Measurements from ENCODE around the gene B4GALT2. TPM values are rescaled to one million over a fixed set of nuclear protein-coding genes. Genes with fewer than 3 reads are reported as not detected.

Gene B4GALT2
- total RNA-seq, 1 experiment from 2014 or later, result 76.8 TPM

DNA sequence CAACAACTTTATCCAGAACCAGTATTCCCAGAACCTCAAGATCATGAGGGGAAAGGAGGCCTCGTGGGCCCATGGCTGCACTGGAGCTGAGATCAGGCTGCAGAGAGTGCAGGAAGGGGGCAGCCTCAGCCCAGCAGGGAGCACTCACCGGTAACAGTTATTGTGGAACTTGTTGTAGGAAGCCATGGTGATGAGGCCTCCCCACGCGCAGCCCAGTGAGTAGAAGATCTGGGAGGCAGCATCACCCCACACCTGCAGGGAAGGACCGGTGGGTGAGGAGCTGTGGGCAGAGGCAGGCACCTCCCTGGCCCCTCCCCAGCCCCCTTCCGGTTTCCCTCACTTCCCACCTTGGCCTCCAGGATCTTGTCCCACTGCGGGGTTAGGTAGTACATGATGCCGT, 23.2 kb downstream of the B4GALT2 start:
- Histone ChIP-seq H3K79me2 (ENCODE audit: insufficient read depth, low read length) (no peaks in the 10 kb centered on the region), H3K36me3 (ENCODE audit: control insufficient read depth in 1 of 2, insufficient read depth in 2 of 2, low read length in 2 of 2) (no peaks in the 10 kb centered on the region), H3K27me3 (ENCODE audit: insufficient read depth, low read length) (no peaks in the 10 kb centered on the region), H3K9me3 (ENCODE audit: control insufficient read depth in 1 of 2, insufficient read depth in 1 of 2, low read depth in 1 of 2, low read length in 2 of 2) (no peaks in the 10 kb centered on the region), H3K4me2 (ENCODE audit: low read length) (no peak overlapping the region), H3K9ac (ENCODE audit: low read length) (no peak overlapping the region), H3K4me3 (replicated peaks in 1 of 2; ENCODE audit: low read depth in 1 of 2, low read length in 2 of 2) (no peak overlapping the region), H4K20me1 (ENCODE audit: insufficient read depth) (no peaks in the 10 kb centered on the region), H3K4me1 (ENCODE audit: control insufficient read depth in 1 of 2, insufficient read depth in 2 of 2, low read length in 2 of 2) (peaks cover 0 to 4% of the 10 kb centered on the region in 2 experiments; a peak in 2 of 4 replicates), H2AFZ (ENCODE audit: low read depth, low read length, poor library complexity, severe bottlenecking) (no peak overlapping the region), H3K27ac (ENCODE audit: low read depth, low read length) (no peak overlapping the region), H3K9me2 (ENCODE audit: insufficient read depth) (no peaks in the 10 kb centered on the region)
- intact Hi-C loops (cut with micrococcal nuclease), result no loop called here
- DNase-seq (ENCODE audit: low read depth, low spot score) (no peak), ATAC-seq (no peak)
- ChIA-PET CTCF (no interaction called here), RAD21 (ENCODE audit: low non-redundant PET in 1 of 2, low total read pairs in 2 of 2, uncharacterized antibody in 2 of 2, unreplicated experiment in 2 of 2) (no interaction called here), POLR2A (no interaction called here)
- no TSS peak for BruUV-seq (replicated peaks)
- TF ChIP-seq RAD21 (IDR thresholded peaks at IDR 0.05; ENCODE audit: low read depth) (no peak), ZNF274 (IDR thresholded peaks at IDR 0.05; ENCODE audit: low read depth, low read length) (no peak), EZH2 (IDR thresholded peaks at IDR 0.05) (no peak), JUND (IDR thresholded peaks at IDR 0.05) (no peak), FOSL1 (IDR thresholded peaks at IDR 0.05; ENCODE audit: low read depth) (no peak), CBX3 (IDR thresholded peaks at IDR 0.05; ENCODE audit: low read depth) (no peak), EGR1 (IDR thresholded peaks at IDR 0.05; ENCODE audit: low read depth) (no peak), EZH2phosphoT487 (IDR thresholded peaks at IDR 0.05; ENCODE audit: borderline replicate concordance) (no peak), POLR2AphosphoS5 (IDR thresholded peaks at IDR 0.05; ENCODE audit: low read depth, low read length) (no peak), SRF (IDR thresholded peaks at IDR 0.05; ENCODE audit: low read depth) (no peak), TCF7L2 (IDR thresholded peaks at IDR 0.05; ENCODE audit: borderline replicate concordance, extremely low read depth, insufficient read depth, insufficient read length) (no peak), CEBPB (IDR thresholded peaks at IDR 0.05; ENCODE audit: low read depth) (no peak), SIN3A (IDR thresholded peaks at IDR 0.05; ENCODE audit: low read depth) (no peak), YY1 (IDR thresholded peaks at IDR 0.05; ENCODE audit: extremely low read depth, insufficient replicate concordance, low read depth, low read length) (no peak)
- TF ChIP-seq, protein P1, sequence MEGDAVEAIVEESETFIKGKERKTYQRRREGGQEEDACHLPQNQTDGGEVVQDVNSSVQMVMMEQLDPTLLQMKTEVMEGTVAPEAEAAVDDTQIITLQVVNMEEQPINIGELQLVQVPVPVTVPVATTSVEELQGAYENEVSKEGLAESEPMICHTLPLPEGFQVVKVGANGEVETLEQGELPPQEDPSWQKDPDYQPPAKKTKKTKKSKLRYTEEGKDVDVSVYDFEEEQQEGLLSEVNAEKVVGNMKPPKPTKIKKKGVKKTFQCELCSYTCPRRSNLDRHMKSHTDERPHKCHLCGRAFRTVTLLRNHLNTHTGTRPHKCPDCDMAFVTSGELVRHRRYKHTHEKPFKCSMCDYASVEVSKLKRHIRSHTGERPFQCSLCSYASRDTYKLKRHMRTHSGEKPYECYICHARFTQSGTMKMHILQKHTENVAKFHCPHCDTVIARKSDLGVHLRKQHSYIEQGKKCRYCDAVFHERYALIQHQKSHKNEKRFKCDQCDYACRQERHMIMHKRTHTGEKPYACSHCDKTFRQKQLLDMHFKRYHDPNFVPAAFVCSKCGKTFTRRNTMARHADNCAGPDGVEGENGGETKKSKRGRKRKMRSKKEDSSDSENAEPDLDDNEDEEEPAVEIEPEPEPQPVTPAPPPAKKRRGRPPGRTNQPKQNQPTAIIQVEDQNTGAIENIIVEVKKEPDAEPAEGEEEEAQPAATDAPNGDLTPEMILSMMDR (IDR thresholded peaks at IDR 0.05 in 2 of 3, conservative IDR thresholded peaks at IDR 0.05 in 1 of 3; ENCODE audit: borderline replicate concordance in 1 of 3, insufficient read depth in 1 of 3, low read depth in 2 of 3, low read length in 2 of 3), result no peak
- TF ChIP-seq, protein P2, sequence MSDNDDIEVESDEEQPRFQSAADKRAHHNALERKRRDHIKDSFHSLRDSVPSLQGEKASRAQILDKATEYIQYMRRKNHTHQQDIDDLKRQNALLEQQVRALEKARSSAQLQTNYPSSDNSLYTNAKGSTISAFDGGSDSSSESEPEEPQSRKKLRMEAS (IDR thresholded peaks at IDR 0.05), result no peak
- TF ChIP-seq, protein P3, sequence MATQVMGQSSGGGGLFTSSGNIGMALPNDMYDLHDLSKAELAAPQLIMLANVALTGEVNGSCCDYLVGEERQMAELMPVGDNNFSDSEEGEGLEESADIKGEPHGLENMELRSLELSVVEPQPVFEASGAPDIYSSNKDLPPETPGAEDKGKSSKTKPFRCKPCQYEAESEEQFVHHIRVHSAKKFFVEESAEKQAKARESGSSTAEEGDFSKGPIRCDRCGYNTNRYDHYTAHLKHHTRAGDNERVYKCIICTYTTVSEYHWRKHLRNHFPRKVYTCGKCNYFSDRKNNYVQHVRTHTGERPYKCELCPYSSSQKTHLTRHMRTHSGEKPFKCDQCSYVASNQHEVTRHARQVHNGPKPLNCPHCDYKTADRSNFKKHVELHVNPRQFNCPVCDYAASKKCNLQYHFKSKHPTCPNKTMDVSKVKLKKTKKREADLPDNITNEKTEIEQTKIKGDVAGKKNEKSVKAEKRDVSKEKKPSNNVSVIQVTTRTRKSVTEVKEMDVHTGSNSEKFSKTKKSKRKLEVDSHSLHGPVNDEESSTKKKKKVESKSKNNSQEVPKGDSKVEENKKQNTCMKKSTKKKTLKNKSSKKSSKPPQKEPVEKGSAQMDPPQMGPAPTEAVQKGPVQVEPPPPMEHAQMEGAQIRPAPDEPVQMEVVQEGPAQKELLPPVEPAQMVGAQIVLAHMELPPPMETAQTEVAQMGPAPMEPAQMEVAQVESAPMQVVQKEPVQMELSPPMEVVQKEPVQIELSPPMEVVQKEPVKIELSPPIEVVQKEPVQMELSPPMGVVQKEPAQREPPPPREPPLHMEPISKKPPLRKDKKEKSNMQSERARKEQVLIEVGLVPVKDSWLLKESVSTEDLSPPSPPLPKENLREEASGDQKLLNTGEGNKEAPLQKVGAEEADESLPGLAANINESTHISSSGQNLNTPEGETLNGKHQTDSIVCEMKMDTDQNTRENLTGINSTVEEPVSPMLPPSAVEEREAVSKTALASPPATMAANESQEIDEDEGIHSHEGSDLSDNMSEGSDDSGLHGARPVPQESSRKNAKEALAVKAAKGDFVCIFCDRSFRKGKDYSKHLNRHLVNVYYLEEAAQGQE (IDR thresholded peaks at IDR 0.05; ENCODE audit: low read depth), result no peak
- TF ChIP-seq, protein P4, sequence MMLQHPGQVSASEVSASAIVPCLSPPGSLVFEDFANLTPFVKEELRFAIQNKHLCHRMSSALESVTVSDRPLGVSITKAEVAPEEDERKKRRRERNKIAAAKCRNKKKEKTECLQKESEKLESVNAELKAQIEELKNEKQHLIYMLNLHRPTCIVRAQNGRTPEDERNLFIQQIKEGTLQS (IDR thresholded peaks at IDR 0.05), result no peak

Data from HCT116 (cell line).